MG63 (cell line): ENCODE measurements around the gene SYT5. TPM values are rescaled to one million over a fixed set of nuclear protein-coding genes. Genes with fewer than 3 reads are reported as not detected.
"Not testable (repeated sequence)": the region's sequence is repeated elsewhere in the genome, so short reads cannot be mapped to it uniquely, and the experiment has no call there.

Experiments used
- DNase-seq: peaks from one replicate; pipeline ENCODE4 v3.0.0-alpha.2; 2020
- H3K27me3 ChIP-seq: fragments of 250-450 bp; sonication (Bioruptor Pico); 2 replicates; pipeline ENCODE4 v1.5.1; 2020; ENCODE audit warnings: mild to moderate bottlenecking, moderate library complexity
- H3K36me3 ChIP-seq: fragments of 250-450 bp; sonication (Bioruptor Pico); 2 replicates; pipeline ENCODE4 v1.5.1; 2020; ENCODE audit warnings: mild to moderate bottlenecking, moderate library complexity
- H3K4me3 ChIP-seq: fragments of 250-450 bp; sonication (Bioruptor Pico); 2 replicates; pipeline ENCODE4 v1.5.1; 2020; ENCODE audit warnings: mild to moderate bottlenecking, moderate library complexity
- H3K9me3 ChIP-seq: fragments of 250-450 bp; sonication (Bioruptor Pico); 2 replicates; pipeline ENCODE4 v1.5.1; 2020; ENCODE audit warnings: mild to moderate bottlenecking, moderate library complexity
- total RNA-seq: library from RNA; depleted of rRNA; stranded (reverse); fragments of >200 nt; shearing (Covaris generic); gene quantifications from 2 replicates; pipeline ENCODE4 v1.2.3, GENCODE V29; 2014; ENCODE audit warnings: low replicate concordance

The SYT5 gene
- total RNA-seq, 1 experiment from 2014 or later: not detected

DNA sequence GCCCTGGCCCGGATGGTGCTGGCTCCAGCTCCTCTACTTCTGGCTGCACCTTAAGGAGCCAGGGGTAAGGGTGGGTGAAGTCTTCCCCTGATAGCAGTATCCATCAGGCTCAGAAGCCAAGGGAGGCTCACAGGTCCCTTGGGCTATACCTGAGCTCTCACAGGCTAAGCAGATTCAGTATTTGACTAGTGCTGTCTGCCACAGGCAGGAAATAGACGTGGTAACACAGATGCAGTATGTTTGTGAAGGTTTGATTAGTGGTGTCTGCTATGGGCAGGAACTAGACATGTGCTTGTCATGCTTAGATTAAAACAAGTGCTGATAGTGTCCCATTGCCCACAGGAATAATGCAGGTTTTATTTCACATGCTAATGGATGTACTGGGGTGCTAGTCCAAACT is 4.0 kb downstream of the SYT5 start:
- Histone ChIP-seq H3K36me3 (no peaks in the 10 kb centered on the region), H3K9me3 (no peaks in the 10 kb centered on the region), H3K27me3 (peaks cover 14% of the 10 kb centered on the region), H3K4me3 (no peak overlapping the region)
- no peak for DNase-seq

DNA sequence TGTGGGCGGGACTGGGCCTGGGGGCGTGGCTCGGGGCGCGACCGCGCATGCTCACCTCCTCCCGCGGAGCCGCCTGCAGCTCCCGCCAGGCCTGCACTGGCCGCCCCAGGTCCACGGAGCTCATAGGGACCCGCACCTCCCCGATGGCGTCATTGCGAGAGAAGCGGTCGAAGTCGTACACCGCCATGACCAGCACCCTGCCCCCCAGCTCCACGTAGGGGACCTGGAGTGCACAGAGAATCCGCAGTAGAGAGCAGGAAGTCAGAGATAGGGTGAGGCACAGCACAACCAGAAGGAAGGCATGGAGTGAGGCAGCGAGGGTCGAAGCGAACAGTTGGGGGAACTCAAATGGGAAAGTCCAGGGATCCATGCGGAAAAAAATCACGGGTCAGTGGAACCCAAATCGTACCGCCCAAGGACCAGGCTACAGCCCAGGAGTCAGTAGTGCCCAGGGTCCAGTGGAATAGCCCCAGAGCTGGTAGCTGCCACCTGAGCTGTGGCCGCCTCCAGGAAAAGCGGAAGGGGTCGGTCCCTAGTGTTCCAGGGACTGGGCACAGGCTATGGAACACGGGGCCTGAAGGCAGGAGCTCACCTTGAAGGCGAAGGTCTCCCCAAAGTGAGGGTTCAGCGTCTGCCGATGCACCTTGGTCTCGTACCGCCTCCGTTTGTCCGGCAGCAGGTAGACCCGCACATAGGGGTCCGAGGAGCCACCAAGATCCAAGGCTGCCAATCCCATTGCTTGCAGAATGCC is 4.8 kb downstream of the SYT5 start:
- Histone ChIP-seq H3K4me3 (no peak overlapping the region), H3K9me3 (no peaks in the 10 kb centered on the region), H3K27me3 (peaks cover 7% of the 10 kb centered on the region), H3K36me3 (no peaks in the 10 kb centered on the region)
- no peak for DNase-seq

DNA sequence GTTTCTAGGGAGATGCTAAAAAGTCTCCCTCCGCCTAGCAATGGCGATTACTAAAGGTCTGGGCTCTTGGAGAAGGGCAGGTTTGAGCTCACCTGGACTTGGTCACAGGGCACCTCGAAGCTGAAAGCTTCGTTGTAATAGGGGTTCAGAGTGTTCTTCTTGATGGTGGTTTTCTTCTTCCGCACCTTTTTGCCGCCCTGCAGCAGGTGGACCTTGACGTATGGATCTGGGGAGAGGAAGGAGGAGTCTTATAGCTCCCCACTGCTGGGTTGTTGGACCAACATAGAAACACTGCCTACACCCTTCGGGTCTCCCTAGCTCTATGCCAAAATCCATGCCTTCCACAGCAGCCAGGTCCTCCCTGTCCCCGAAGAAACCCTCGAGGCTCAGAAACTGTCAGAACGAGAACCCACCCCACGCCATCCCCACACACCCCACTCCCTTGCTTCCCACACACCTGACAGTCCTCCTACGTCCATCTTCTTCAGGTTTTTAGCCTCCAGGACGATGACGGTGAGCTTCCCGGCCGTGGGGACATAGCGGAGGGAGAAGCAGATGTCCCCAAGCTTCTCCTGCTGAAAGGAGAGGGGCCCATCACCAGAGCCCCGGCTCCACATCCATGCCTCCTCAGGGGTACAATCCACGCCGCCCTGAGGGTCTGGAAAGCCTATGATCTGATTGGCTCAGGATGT is 5.5 kb downstream of the SYT5 start:
- no peaks in the 10 kb centered on the region for H3K9me3 ChIP-seq
- no peaks in the 10 kb centered on the region for H3K36me3 ChIP-seq
- H3K4me3 ChIP-seq: peak overlapping the region; percentile 62; the same call in 1 of the 2 replicates
- peaks cover 1% of the 10 kb centered on the region for H3K27me3 ChIP-seq
- no peak for DNase-seq

DNA sequence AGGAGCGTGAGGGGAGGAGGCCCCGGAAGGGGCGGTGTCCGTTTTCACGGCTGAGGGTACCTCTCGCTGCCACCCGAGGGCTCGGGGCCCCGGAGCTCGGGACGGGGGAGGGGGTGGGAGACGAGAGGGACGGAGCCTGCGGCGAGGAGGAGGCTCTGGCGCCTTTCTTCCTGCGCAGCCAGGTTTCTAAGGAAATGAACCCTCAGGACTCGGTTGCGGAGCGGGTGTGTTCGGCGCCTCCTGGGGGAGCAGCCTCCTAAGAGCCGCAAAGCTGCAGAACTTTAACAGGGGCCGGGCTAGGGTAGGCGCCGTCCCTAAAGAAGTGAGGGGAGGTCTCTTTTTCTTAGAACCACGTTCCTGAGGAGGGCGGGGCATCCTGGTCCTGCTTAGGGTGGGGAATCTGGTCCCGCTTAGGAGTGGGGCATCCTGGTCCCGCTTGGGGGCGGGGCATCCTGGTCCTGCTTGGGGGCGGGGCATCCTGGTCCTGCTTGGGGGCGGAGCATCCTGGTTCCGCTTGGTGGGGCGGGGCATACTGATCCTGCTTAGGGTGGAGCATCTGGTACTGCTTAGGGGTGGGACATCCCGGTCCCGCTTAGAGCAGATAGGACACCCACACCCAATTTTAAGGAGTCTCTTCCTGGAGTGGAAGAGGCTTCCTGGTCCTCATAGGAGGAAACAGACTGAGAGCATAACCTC is 6.2 kb downstream of the SYT5 start:
- H3K27me3 ChIP-seq: no peaks in the 10 kb centered on the region; the same call in 1 of the 2 replicates
- no peaks in the 10 kb centered on the region for H3K9me3 ChIP-seq
- DNase-seq: peak; percentile 88
- peak overlapping the region; percentile 62 for H3K4me3 ChIP-seq
- no peaks in the 10 kb centered on the region for H3K36me3 ChIP-seq

DNA sequence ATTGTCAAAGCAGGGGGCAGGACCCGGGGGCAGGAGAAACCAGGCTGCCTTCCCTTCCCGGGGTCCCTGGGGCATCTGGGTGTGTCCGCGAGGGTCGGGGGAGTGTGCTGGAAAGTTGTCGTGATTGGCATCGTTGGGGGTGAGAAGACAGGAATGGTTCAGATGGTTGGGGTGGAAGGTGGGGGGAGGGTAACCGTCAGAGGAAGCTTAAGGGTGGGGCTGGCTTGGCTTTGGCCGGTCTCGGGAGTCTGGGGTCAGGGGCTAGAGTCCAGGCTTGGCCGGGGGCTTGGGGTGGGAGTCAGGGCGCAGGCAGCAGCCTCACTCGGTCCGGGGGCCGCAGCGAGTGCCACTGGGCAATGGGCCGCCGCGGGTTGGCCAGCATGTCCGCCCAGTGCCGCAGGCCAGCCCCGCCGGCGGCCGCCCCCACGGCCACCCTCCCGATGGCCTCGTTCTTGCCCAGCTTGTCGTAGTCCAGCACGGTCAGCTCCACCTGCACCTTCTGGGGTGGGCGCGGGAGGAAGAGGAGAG is 6.8 kb downstream of the SYT5 start:
- H3K27me3 ChIP-seq: no peaks in the 10 kb centered on the region; the same call in 1 of the 2 replicates
- no peaks in the 10 kb centered on the region for H3K9me3 ChIP-seq
- DNase-seq: no peak
- peak overlapping the region; percentile 62 for H3K4me3 ChIP-seq
- no peaks in the 10 kb centered on the region for H3K36me3 ChIP-seq

DNA sequence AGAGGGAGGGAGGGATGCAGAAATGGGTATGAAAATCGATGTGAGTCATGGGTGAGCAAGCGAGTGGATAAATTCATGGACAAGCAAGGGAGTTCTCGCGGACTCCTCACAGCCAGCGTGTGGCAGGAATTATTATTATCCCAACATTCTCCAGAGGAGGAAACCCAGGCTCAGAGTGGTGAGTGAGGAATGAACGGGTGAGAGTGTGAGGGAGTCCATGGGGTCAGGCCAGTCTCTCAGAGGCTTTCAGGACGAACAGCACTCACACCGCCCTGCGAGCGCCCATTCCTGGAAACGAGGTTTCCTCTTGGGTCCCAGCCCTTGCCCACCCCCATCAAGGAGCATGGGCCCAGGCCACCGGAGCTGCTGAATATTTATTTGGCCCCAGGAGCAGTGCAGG is 7.3 kb downstream of the SYT5 start:
- DNase-seq: peak; percentile 71
- Histone ChIP-seq H3K9me3 (no peaks in the 10 kb centered on the region), H3K4me3 (peak overlapping the region; percentile 62), H3K27me3 (peaks cover 1% of the 10 kb centered on the region; the same call in 1 of the 2 replicates), H3K36me3 (no peaks in the 10 kb centered on the region)

DNA sequence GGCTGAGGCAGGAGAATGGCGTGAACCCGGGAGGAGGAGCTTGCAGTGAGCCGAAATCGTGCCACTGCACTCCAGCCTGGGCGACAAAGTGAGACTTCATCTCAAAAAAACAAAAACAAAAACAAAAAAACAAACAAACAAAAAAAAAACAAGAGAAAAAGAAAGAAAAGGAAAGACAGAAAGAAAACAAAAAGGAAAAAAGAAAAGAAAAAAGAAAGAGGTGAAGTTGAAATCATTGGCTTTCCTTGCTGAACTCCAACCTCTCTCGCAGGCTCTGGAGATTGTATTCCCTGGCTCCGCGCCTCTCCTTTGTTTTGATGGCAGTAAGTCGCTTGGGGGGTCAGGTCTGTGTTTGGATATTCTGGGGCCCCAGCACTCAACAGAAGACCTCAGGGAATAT is 7.8 kb downstream of the SYT5 start:
- H3K27me3 ChIP-seq, H3K9me3 ChIP-seq, H3K36me3 ChIP-seq, DNase-seq: not testable (repeated sequence)
- H3K4me3 ChIP-seq: peak overlapping the region; percentile 62

DNA sequence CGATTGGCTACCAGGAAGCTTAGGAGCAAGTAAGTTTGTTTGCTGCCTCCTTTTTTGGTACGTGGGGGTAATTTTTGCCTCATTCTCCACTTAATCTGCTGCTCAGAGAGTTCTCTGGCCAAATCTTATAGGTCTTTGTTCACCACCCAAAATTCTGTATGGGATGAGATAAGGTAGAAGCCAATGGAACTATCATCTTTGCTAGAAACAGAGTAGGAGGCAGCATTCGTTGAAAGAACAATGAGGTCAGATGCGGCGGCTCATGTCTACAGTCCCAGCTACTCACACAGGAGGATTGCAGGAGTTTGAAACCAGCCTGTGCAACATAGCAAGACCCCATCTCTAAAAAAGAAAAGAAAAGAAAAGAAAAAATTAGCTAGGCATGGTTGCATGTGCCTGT is 8.6 kb downstream of the SYT5 start:
- DNase-seq: no peak
- H3K27me3 ChIP-seq: peaks cover 3% of the 10 kb centered on the region; the same call in 1 of the 2 replicates
- H3K36me3 ChIP-seq: no peaks in the 10 kb centered on the region
- no peak overlapping the region for H3K4me3 ChIP-seq
- H3K9me3 ChIP-seq: no peaks in the 10 kb centered on the region

DNA sequence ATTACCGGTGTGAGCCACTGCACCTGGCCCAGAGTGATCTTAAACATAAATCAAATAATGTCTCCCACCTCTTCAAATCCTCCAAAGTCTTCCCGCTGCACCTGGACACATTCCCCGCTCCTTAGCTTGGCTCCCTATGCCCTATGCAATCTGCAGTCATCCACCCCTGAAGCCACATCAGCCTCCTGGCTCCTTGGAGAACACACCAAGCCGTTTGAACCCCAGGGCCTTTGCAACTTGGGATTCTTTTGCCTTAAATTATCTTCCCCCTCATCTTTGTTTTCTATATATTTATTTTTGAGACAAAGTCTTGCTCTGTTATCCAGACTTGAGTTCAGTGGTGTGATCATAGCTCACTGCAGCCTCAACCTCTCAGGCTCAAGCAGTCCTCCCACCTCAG is 11.0 kb downstream of the SYT5 start:
- DNase-seq: no peak
- H3K4me3 ChIP-seq: no peak overlapping the region
- no peaks in the 10 kb centered on the region for H3K9me3 ChIP-seq
- H3K36me3 ChIP-seq: no peaks in the 10 kb centered on the region
- H3K27me3 ChIP-seq: peaks cover 3% of the 10 kb centered on the region

DNA sequence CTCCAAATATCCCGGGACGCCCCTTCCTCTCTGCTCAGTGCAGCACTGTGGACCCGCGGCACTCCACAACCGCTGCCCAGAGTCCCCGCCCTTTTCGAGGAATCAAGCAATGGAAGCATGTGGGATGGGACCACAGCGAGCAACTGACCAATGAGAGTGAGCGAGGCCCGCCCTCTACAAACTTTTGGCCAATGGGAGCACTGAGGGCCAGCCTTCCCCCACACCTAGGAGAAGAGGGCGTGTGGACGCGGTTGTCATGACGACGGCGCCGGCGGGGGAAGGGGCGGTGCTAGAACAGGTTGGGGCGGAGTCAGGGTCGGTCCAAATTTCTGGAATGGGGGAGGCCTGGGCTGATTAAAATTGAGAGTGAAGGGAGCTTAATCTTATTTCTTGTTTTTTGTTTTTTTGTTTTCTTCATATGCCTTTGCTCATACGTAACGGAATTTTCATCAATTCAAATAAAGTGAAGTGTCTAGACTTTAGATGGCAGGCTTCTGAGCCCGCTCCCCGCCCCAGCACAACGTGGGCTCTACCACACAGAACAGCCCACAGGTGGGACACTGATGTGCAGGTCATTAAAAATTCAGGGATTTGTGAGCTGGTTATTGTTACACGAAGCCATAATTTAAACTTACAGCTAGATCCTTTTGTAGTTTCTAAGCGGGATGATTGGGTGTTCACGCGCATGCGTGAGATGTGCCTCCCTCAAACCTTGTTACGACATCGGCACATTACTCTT is 13.4 kb downstream of the SYT5 start, which contains the start of gene DNAAF3:
Gene DNAAF3, minus strand, starts transcription at position 84 of the 739 bp plus-strand sequence. CDS start 200 bp downstream, outside the sequence.
- Histone ChIP-seq H3K27me3 (peaks cover 5% of the 10 kb centered on the region), H3K4me3 (peak within 1 kb of the TSS; percentile 52), H3K9me3 (no peaks in the 10 kb centered on the region)

DNA sequence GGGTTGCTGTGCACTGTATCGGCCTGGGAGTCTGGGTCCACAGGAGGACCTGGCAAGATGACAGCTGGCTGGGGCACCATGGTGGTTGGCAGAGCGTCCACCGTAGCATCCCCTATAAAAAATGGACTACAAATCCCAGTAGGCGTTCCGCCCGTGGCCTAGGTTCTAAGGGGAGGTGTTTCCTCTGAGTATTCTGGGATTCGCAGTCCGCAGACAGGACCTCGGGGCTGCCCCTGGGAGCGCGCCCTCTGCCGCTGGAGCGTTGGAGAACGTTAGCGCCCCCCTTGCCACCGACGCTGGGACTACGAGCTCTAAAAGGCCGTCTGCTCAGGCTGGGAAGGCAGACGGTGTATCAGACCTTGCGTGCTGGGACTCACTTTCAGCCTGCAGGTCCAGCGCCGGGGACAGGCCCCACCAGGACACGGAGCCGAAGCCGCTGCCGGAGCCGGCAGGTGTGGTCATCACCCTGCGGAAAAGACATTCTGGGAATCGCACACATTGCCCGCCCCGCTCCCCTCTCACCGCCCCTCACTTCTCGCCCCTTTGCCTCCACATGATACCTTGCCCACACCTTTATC is 14.0 kb downstream of the SYT5 start:
- peak; percentile 78 for DNase-seq
- Histone ChIP-seq H3K36me3 (no peaks in the 10 kb centered on the region), H3K27me3 (peaks cover 5% of the 10 kb centered on the region), H3K9me3 (no peaks in the 10 kb centered on the region), H3K4me3 (peak overlapping the region; percentile 52)

More for the DNA sequence above, 13.4 kb downstream of the SYT5 start, which contains the start of gene DNAAF3:
- H3K36me3 ChIP-seq: no peaks in the 10 kb centered on the region
- DNase-seq: peak; percentile 98

DNA sequence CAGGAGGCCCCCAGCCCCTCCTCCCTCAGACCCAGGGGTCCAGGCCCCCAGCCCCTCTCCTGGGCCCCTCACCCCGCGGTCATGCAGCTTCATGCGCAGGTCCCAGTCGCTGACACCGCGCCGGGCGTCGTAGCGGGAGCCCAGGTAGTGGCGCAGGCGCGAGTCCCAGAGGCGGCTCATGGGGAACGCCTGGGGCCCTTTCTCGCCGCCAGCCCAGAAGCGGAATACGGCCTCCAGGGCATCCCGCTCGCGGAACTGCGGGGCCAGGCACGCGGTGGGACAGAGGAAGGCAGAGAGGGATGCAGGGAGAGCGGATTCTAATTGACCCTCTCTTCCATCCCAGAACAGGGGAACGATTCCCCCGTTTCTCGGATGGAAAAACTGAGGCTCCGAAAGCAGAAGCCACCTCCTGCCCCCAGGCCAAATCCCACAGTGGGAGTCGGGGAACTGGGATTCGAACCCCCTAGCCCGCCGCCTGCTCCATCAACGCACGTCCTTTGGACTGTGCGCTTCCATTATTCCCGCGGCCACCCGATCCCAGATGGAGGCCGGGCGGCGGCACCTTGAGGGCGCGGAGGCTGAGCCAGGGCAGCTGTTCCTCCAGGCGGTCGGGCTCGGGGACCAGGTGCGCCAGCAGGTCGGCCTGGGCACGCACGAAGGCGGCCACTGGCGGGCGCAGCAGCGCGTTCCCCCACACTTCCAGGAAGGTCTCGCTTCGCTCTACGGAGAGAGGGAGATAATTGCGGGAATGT is 18.3 kb downstream of the SYT5 start:
- no peak overlapping the region for H3K4me3 ChIP-seq
- peaks cover 2% of the 10 kb centered on the region; the same call in 1 of the 2 replicates for H3K27me3 ChIP-seq
- H3K36me3 ChIP-seq: no peaks in the 10 kb centered on the region
- DNase-seq: no peak
- H3K9me3 ChIP-seq: no peaks in the 10 kb centered on the region

DNA sequence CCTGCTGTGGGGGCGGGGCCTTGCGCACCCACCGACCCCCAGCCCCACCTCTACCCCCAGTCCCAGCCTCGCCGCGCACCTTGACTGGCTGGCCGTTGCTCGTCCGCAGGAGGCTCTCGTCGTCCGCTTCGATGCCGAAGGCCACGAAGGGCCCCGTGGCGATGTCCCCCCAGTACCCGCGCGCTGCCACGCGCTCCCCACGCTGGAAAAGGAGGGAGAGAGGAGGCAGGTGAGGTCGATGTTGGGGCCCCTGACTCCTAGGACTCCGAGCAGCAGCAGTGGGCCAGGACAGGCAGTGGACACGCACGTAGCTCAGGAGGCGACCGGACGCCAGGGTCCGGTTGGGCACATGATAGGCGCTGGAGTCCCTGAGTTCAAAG is 19.1 kb downstream of the SYT5 start:
- Histone ChIP-seq H3K27me3 (peaks cover 2% of the 10 kb centered on the region; the same call in 1 of the 2 replicates), H3K9me3 (no peaks in the 10 kb centered on the region), H3K36me3 (no peaks in the 10 kb centered on the region), H3K4me3 (no peak overlapping the region)
- no peak for DNase-seq

DNA sequence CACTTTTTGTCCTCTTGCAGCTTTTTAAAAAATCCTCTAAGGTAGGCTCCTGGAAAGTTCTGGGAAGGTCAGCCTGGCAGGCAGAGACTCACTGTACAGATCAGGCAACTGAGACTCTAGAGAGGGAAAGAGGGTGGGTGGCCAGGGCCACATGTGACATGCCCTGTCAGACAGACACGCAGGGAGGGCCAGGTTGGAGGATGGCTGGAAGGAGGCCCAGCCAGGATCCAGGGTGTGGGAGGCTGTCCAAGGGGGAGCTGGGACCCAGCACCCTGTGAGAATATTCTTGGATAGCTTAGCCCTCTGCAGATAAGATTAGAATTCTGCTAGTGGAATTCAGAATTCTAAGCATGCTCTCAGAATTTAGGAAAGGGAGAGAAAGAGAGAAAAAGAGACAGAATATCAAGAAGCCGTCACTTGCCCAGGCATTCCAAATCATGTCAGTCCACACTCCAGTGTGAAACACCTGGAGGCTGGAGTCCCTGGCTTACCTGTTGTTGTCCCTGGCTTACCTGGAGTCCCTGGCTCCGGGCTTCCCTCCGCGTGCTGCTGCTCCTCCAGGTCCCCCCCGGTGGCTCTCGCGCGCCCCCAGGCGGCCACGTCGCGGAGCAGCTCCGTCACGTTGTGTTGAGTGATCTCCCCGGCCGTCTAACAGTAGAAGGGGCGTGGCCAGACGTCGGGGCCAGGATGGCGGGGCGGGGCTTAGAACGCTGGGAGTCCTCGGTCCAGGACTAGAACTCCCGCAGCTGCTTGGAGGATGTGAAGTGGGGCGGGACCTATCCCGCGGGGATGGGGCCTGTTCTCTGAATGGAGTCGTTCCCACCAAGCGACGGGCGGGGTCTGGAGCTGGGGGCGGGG is 19.7 kb downstream of the SYT5 start:
- Histone ChIP-seq H3K36me3 (no peaks in the 10 kb centered on the region), H3K9me3 (no peaks in the 10 kb centered on the region), H3K4me3 (no peak overlapping the region), H3K27me3 (peaks cover 2% of the 10 kb centered on the region; the same call in 1 of the 2 replicates)
- DNase-seq: peak; percentile 92
